SIG-M5 treated with dmso at 0.1 percent for 504 hours (cell line): ENCODE results near the gene NR2F1-AS1.

ENCODE experiments used
- DNase-seq: peaks from one replicate; lab custom pipeline; 2025; ENCODE audit not compliant: unreplicated experiment; lab: John Stamatoyannopoulos, UW

NR2F1-AS1 gene

DNA sequence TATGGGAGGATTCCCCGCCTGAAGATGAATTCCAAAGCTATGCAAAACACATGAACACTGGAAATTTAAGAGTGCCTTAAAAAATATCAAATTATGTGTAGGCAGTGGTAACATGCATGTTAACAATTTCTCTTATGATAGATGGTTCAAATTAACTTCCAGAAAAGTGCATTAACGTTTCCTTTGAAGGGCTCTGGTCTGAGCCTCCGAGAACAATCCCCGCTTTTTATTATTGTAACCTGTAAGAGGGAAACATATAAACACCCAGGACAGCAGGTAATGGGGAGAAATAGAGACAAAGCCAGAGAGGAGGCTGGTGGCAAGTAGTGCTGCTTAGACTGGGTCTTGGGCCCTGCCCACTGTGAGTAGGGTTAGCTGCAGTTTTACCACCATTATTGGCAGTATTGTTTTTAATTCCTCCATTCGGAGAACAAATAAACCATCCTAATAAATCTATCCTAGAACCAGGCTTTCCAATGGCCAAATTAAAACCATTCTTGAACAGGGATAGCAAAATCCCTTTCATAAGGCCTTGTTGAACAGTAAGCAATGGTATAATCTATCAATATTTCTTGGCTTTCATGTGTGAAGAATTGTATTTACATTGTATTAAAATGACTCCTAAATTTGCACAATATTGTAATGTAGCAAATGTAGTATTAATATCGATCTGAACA lies 8.3 kb upstream of the NR2F1-AS1 start:
- no peak for DNase-seq

DNA sequence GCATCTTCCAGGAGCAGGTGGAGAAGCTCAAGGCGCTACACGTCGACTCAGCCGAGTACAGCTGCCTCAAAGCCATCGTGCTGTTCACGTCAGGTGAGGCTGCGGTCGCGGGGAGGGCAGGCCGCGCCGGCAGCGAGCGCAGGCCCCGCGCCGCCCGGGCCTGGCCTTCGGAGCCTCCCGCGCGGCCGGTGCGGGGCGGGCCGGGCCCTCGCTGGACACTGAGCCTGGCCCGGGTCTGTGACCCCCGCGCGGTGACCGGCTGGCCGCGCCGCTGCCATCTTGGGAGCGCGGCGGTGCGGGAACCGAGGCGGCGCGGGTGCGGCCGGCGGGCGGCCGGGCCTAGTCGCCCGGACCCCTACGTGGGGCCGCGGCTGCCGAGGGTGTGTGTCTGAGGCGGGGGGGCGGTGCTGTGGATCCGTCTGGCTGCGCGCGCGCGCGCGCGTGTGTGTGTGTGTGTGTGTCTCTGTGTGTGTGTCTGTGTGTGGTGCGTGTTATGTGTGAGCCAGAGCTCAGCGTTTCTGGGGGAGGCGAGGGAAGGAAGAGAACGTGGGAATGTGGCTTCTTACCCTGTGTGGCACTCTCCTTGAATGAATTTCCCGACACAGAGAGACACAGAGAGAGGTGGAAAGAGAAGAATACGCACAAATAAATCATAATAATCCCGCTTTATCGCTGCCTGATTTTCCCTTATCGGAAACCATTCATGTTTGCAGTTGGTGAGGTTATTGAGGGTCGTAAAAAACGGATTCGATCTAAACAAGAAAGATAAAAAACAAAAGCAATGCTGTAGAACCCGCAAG lies 7.5 kb upstream of the NR2F1-AS1 start:
- no peak for DNase-seq

DNA sequence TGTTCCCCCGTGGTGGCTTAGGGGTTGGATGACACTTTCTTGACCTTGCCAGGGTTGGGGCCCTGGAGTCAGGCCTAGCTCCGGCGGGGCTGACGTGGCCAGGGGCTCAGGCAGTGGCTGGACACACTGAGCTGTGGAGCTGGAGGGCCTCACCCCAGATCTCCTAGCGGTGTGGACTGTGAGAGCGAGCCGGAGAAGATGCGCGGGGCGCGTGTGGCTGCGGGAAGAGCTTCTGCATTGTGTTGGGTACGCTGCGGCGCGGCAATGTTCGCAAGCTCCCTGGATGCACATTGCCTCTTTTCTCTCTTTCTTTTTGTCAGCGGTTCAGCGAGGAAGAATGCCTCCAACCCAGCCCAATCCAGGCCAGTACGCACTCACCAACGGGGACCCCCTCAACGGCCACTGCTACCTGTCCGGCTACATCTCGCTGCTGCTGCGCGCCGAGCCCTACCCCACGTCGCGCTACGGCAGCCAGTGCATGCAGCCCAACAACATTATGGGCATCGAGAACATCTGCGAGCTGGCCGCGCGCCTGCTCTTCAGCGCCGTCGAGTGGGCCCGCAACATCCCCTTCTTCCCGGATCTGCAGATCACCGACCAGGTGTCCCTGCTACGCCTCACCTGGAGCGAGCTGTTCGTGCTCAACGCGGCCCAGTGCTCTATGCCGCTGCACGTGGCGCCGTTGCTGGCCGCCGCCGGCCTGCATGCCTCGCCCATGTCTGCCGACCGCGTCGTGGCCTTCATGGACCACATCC lies 6.8 kb upstream of the NR2F1-AS1 start:
- no peak for DNase-seq

DNA sequence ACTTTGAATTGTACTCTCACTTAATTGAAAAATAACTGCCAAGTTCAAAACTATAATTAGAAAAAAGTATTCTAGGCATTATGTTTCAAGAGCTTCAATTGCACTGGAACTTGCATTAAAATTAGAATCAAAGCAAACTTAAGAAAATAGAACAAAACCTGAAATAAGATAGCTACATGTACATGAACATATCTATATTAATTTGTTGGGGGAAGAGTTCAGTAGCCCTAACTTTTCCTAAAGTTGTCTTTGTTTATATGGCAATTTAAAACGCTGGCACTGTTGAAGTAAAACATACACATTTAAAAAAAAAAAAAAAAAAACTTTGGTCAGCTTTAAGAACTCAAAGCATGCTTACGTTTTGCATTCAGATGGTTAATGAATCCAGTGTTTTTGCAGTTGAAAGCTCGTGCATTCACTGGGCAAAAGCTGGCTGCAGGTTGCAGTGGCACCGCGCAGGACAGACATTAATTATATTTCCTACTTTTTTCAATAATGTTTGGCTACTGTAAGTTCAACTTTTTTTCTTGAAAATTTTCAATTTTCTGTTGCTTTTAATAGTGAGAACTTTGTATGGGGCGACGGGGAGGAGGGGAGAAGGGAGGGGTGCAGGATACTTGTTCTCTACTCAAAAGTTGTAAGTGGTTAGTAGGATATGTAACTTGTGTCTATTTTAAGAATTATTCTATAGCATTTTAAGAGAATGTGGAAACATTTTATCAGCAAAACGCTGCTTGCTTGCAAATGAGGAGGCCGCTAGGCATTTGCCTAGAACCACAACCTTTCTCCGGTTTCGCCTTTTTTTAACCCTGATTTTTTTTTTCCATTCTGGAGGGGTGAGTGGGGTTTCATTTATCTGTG lies 5.9 kb upstream of the NR2F1-AS1 start:
- DNase-seq: no peak

DNA sequence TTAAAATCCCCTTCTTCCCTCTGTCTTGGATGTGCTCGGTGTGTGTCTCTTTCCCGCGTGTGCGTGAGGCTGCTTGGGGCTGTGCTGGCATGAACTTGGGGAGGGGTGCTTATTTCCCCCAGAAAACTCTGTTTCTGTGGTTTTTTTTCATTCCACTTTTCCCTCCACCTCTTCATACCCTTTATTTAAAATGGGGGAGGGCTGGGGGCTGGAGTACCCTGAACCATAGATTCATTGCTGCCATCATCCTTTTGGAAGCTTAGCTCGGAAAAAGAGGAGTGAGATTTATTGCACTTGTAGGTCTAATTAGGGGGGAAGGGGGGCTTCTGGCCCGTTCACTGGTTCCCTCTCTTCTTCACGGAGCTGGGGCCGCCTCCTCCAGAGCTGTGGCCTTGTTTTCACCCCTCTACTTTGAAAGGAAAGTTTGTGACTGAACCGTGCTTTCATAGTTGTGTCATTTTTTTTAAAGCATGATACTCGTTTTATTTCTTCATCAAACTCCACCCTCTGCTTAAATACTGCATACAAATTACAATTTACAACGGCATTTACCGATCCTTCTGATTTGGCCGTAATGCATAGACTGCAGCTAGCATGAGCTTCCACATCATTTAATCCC lies 4.9 kb upstream of the NR2F1-AS1 start:
- DNase-seq: no peak

DNA sequence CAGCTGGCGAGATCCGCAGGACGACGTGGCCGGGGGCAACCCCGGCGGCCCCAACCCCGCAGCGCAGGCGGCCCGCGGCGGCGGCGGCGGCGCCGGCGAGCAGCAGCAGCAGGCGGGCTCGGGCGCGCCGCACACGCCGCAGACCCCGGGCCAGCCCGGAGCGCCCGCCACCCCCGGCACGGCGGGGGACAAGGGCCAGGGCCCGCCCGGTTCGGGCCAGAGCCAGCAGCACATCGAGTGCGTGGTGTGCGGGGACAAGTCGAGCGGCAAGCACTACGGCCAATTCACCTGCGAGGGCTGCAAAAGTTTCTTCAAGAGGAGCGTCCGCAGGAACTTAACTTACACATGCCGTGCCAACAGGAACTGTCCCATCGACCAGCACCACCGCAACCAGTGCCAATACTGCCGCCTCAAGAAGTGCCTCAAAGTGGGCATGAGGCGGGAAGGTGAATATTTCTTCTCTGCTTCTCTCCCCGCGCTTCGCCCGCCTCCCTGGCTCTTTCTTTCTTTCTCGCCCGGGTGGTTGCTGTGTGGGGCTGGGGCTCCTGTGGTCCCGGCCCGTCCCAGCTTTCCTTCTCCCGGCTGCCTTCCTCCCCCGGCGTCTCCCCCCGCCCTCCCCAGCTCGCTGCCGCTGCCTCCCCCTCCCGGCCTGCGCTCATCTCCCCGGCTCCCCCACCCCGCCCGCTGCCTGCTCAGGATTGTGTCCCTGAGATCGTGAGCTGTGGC lies 4.2 kb upstream of the NR2F1-AS1 start:
- DNase-seq: peak; percentile 20

DNA sequence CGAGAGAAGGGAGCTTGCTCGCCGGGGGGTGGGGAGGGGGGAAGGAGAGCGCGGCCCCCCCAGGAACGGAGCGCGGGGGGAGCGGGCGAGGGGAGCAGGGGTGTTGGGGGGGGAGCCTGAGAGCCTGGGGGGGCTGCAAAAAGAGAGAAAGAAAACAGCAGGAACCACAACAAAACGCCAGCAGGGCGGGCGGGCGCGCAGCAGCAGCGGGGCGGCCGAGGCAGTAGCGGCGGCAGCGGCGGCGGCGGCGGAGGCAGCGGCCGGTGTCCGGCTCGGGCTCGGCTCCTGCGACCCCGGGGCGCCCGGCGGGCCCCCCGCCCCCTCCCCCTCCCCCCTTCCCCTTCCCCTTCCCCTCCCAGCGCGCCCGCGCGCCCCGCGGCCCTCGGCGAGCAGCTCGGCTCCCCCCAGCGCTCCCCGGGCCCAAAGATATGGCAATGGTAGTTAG lies 3.6 kb upstream of the NR2F1-AS1 start:
- peak; percentile 43 for DNase-seq

DNA sequence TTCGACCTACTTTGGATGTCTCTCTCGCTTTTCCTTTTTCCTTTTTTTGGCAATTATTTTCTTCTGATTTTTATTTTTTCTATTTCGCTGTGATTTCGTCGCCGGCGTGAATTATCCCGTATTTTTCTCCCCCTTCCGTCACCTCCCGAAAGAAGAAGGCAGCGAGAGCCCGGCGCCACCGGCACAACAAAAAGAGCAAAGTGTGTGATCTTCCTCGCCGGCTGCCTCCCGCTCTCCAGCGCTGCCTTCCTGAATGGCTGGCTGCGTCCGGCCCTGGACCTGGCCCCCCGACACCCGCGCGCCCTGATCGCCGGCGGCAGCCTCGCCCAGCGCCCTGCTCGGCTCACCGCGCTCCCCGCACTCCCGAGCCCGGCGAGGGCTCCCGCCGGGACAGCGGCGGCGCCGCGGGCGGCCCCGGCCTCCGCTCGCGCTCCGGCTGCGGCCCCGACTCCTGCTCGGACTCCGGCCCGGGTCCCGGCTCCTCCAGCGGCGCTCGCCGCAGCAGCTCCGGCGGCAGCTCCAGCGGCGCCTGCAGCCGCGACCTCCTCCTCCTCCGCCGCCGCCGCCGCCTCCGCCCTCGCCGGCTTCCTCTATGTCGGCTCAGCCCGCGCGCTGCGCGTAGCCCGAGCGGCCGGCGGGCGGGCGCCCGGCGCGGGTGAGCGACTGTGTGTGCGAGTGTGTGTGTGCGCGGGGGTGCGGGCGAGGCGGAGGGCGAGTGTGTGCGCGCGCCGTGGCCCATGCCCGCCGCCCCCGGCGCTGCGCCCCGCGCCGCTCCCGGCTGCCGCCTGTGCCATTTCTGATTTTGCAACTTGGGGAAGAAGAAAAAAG lies 3.0 kb upstream of the NR2F1-AS1 start:
- peak; percentile 43 for DNase-seq

DNA sequence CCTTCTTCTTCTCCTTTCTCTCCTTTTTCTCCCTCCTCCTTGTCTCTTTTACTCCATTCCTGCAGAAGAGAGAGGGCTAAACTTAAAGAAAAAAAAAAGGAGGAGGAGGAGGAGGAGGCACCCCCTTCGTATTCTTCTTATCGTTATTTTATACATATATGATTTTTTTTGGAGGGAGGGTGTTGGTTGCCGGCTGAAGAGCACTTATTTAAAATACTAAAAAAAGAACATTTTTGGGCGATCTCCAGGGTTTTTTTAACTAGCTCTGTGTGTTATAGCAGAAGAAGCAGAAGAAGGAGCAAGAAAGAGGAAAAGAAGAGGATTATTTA lies 2.4 kb upstream of the NR2F1-AS1 start:
- DNase-seq: peak; percentile 17

DNA sequence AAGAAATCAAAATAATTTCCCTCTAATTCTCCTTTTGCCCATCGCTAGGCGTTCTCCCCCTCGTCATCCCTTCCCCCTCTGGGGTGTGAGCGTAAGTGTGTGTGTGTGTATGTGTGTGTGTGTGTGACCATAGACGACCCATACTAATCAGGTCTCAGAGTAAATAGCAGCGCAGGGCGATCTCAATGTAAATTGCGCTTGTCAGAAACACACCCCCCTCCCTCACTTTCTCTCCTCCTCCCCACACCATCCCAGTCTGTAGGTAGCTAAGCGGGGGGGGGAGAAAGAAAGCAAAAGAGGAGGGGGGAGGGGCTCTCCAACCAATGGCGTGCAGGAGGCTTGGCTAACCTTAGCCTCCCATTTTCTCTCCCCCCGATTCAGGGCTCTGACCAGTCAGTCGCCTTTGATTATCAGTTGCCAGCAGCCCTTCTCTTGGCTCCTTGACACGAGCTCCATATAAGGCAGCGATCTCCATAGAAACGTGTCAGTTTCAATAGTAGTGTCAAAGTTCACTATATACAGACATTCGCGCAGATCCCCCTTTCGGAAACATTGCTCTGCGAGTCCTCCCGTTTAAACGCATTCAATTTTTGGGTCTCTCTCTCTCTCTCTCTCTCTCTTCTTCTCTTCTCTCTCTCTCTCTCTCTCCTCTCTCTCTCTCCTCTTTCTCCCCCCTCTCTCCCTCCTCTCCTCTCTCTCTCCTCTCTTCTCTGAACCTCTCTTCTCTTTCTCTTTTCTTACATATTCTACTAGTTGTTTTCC lies 1.8 kb upstream of the NR2F1-AS1 start, which contains the start of gene NR2F1:
Gene NR2F1, plus strand, starts transcription at position 546 of the 762 bp plus-strand sequence. CDS start 1,802 bp downstream, outside the sequence.
- DNase-seq: peak; percentile 38

DNA sequence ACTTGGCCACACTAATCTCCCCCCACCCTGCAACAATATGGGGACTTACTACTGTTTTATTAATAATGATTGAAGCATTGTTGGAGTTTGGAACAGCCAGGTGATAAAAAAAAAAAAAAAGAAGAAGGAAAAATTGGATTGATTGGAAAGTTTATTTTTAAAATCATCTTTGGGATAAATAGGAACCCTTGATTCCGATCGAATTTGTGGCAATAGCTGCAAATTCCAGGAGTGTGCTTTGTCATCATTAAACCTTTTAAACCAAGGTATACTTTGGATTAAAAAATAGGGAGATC lies 1.1 kb upstream of the NR2F1-AS1 start:
- no peak for DNase-seq

DNA sequence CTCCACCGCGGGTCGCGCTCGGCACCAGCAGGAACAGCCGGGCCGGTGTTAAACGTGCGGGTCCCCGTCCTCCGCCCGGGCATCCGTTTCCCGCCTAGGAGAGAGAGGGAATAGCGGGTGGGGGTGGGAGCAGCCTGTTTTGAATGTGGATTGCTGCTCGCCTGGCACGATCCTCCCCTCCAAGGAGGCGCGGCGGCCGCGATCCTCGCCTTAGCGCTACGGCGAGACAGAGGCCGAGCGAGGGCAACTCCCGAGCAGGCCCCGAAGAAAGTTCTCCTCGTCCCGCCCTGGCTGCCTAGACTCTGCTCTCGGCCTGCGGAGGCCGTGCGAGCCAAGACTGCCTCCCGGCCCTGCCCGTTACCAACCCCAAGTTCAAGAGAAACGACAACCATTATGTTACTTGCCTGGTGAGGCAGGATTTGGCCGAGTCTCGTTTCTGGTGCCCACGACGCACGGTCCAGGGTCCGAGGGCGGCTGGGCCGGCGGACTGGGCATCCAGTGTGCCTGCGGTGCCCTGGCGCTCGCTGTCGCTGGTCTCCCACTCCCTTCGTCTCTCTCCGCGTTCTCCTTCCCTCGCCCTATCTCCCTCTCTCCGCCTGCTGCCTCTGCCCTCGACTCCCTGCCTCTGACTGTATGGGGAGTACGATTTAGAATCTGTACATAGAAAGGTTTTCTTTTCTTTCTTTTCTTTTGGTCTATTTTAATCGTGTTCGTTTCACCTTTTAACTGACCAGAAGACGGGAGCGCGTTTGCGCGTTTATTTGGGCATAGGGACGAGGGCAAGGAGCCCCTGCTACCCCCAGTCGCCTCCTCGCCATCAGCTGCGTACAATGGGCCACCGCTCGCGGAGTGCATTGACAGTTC lies 724 bp downstream of the NR2F1-AS1 start:
- no peak for DNase-seq

DNA sequence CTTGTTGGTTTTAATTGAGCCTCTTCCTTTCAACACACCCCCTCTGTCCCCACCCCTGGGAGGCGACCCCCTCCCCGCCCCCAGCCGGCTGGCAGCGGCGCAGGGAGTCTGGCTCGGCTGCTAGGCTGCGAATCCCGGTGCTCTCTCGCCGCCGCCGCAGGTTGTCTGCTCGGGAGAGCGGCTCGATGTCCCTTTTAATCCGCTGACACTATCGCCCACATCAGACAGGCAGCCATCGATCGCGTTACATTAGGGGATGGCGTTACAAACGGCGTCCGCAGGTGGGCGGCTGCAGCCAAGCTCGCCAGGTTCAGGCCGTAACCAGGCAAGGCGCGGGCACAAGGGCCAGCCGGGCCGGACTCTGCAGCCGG lies 1.3 kb downstream of the NR2F1-AS1 start:
- DNase-seq: no peak

DNA sequence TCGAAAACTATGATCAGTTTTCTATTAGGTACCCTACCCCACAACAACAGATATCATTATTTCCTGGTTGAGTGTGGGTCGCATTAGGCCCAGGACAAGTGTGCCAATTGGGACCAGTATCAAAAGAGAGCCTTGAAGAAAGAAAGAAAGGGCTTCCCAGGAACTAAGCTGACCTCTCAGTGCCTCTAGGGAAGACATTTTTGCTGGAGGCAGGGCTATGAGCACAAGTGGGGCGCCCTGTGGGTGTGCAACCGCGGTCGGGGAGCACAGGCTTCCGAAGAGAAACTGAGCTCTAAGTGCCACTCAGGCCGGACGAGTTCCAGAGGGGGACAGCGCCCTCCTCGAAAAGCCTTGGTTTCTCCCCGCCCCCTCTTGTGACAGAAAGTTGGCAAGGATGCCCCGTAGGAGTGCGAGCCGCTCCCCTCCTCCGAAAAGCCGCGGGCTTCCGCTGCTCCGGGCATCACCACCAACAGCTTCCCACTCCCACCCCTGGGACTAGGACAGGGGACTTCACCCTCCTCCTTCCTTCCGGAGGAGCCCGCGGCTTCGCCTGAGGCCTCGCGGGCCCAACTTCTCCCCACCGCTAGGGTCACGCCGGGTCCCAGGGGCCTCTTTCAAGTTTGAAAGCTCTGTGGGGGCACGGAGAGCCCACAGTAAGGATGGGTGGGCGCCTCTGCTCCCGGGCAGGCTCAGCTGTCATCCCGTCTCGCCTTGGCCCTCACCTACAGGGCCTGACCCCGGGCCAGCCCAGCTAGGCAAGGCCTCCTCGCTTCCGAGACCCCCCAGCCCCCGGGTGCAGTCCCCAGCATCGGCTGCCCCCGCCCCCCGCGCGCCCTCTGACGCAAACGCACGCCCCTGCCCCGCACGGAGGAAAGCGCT lies 2.0 kb downstream of the NR2F1-AS1 start:
- no peak for DNase-seq

DNA sequence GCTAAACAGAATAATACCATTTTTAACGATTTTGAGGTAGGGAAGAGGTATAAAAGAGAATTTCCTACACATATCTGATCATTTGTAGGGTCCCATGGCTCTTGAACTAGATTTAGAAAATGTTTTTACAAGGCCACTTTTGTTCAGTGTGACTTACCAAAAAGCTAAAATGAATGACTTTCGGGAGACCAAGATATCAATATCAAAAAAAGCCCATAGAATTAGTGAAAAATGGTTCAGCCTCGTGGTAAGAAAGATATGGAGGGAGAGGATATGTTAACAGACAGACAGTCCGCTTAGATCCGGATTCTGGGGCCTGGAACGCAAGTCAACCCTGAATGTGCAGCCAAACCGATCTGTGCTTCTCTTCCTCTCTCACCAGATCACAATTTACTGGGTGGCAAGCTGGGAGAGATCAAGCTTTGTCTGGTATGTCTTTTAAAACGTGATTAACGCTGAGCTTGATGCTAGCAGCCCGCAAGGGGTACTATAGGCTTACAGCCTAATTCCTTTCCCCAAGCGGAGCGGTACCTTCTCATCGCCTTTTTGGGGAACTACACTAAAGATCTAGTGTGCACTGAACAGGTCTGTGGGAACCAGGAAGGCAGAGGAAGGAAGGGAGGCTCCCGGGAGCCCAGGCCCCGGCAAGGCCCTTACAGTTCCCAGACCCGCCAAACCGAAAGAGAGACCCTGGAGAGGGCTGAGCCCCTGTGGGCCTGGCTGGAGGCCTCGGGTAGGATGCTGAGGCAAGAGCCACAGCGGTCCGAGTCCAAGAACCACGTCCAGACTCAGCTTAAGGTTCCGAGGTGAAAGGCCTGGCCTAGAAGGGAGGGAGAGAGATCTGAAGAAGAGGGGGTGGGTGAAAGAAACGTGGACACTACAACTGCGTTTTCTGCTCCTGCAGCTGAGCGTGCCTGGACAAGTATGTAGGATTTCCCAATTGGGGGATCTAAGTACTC lies 2.9 kb downstream of the NR2F1-AS1 start:
- DNase-seq: no peak
